Tibial nerve (tissue), 4 donors: Measurements from ENCODE around the gene LUC7L2. TPM values are rescaled to one million over a fixed set of nuclear protein-coding genes. Genes with fewer than 3 reads are reported as not detected.
A peak's percentile ranks its signal among the peaks of the same experiment; 100 is the strongest.
"Not testable (repeated sequence)": the region's sequence is repeated elsewhere in the genome, so short reads cannot be mapped to it uniquely, and the experiment has no call there.

Experiments
- DNase-seq, 2 donors: peaks; one replicate each; pipeline ENCODE4 v3.0.0-alpha.2; 2019; ENCODE audit warnings: low spot score in 2 of 2
- H3K27ac ChIP-seq, 4 donors: fragments of 200-600 bp; sonication (generic) in 3 of 4; one replicate each; pipeline ENCODE4 v1.5.1; 2017 to 2019; ENCODE audit warnings: mild to moderate bottlenecking in 1 of 4
- H3K27me3 ChIP-seq, 2 donors: fragments of 200-600 bp; sonication (generic) in 1 of 2; one replicate each; pipeline versions ENCODE4 v1.5.1 to v1.6.0; 2017 to 2019
- H3K36me3 ChIP-seq, 3 donors: fragments of 200-600 bp; sonication (generic); one replicate each; pipeline ENCODE4 v1.5.1; 2018 to 2019
- H3K4me1 ChIP-seq, 4 donors: fragments of 200-600 bp; sonication (generic) in 3 of 4; one replicate each; pipeline ENCODE4 v1.5.1; 2017 to 2019
- H3K4me3 ChIP-seq, 4 donors: fragments of 200-600 bp; sonication (generic) in 3 of 4; one replicate each; pipeline ENCODE4 v1.5.1; 2017 to 2019; ENCODE audit warnings: mild to moderate bottlenecking in 1 of 4, moderate library complexity in 1 of 4
- H3K9me3 ChIP-seq, 4 donors: fragments of 200-600 bp; sonication (generic) in 3 of 4; one replicate each; pipeline ENCODE4 v1.5.1; 2017 to 2019
- EP300 ChIP-seq, 2 donors: sonication (generic); formaldehyde crosslinking; IDR thresholded peaks; one replicate each; pipeline ENCODE4 v1.6.1; 2017; ENCODE audit warnings: antibody characterized with exemption in 2 of 2, mild to moderate bottlenecking in 1 of 2
- POLR2A ChIP-seq, 2 donors: fragments of 450-650 bp; IDR thresholded peaks; one replicate each; pipeline ENCODE4 v1.6.1; 2017; ENCODE audit warnings: antibody characterized with exemption in 2 of 2, mild to moderate bottlenecking in 2 of 2, moderate library complexity in 2 of 2
- WGBS, 2 donors: methylation state at CpG; one replicate each; pipeline ENCODE4 v1.1.5; 2018; 5-methylcytosine and 5-hydroxymethylcytosine counted together
- total RNA-seq, 4 donors: library from RNA; depleted of rRNA; stranded (reverse); fragments of >200 nt; gene quantifications; one replicate each; pipeline ENCODE4 v1.1.0, GENCODE V29; 2016
- TF ChIP-seq, protein P1 (sequence below), 5 experiments: fragments of 200-600 bp in 3 of 5; fragments of 450-650 bp in 2 of 5; sonication (generic) in 3 of 5; IDR thresholded peaks; one replicate each; pipeline ENCODE4 v1.5.1; 2016 to 2019; ENCODE audit warnings: antibody characterized with exemption in 5 of 5, mild to moderate bottlenecking in 3 of 5, moderate library complexity in 2 of 5

LUC7L2 gene
- total RNA-seq, 4 donors from 2014 or later = 76.2 to 107 (median 102) TPM

DNA sequence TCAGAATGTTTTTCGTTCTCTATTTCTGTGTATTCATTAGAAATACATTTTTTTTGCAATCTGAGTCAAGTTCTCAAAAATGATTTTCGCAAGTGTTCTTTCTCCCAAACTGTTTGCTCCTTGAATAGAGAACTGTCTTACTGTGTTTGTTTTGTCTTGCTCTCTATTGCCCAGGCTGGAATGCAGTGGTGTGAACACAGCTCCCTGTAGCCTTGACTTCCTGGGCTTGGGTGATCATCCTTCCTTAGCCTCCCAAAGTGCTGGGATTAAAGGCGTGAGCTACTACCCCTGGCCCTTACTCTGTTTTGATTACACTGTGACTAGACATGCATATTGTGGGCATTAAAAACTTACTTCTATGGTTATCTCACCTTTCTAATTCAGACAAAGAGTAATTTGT lies 56.7 kb downstream of the LUC7L2 start:
- Histone ChIP-seq H3K4me1 (no peaks in the 10 kb centered on the region), H3K27me3 (no peaks in the 10 kb centered on the region), H3K4me3 (no peak overlapping the region), H3K27ac (no peak overlapping the region), H3K36me3 (peaks cover 0 to 94% (median 0%) of the 10 kb centered on the region in 3 donors), H3K9me3 (no peaks in the 10 kb centered on the region)
- DNase-seq = no peak
- TF ChIP-seq EP300 (IDR thresholded peaks at IDR 0.05) (no peak), POLR2A (IDR thresholded peaks at IDR 0.05) (no peak)
- TF ChIP-seq, protein P1, sequence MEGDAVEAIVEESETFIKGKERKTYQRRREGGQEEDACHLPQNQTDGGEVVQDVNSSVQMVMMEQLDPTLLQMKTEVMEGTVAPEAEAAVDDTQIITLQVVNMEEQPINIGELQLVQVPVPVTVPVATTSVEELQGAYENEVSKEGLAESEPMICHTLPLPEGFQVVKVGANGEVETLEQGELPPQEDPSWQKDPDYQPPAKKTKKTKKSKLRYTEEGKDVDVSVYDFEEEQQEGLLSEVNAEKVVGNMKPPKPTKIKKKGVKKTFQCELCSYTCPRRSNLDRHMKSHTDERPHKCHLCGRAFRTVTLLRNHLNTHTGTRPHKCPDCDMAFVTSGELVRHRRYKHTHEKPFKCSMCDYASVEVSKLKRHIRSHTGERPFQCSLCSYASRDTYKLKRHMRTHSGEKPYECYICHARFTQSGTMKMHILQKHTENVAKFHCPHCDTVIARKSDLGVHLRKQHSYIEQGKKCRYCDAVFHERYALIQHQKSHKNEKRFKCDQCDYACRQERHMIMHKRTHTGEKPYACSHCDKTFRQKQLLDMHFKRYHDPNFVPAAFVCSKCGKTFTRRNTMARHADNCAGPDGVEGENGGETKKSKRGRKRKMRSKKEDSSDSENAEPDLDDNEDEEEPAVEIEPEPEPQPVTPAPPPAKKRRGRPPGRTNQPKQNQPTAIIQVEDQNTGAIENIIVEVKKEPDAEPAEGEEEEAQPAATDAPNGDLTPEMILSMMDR (IDR thresholded peaks at IDR 0.05) = no peak
- 94 to 95% methylated on average over 3 of the region's 3 CpGs for WGBS, 2 donors

DNA sequence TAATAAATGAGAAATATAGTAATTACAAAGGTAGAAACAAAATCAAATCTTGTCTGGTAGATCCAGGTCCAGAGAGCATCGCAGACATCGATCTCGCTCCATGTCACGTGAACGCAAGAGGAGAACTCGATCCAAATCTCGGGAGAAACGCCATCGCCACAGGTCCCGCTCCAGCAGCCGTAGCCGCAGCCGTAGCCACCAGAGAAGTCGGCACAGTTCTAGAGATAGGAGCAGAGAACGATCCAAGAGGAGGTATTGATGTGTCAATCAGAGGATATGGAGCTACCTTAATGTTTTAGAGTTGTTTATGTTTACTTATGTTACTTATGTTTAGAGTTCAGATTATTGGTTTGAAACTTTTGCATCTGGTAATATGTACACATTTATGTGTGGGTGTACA lies 57.8 kb downstream of the LUC7L2 start:
- H3K36me3 ChIP-seq = peaks cover 0 to 98% (median 3%) of the 10 kb centered on the region in 3 donors
- no peak for DNase-seq

DNA sequence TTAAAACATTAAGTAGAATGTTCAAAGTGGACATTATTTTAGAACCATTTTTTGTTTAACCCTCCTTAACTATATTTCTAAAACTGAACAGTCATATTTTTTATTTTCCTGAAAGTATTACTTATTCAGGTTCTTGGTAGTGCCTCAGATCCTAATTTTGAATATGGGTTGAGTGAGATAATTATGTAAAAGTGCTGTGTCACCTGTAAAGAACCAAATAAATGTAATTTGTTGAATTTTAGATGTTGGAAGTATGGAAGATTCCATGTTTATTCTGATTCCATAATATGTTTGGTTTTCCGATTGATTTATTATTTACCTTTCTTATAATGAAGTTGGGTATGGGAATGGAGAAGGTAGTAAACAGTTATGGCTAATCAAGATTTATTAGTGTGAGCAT lies 61.4 kb downstream of the LUC7L2 start:
- Histone ChIP-seq H3K36me3 (peaks cover 0 to 80% (median 3%) of the 10 kb centered on the region in 3 donors), H3K4me1 (no peaks in the 10 kb centered on the region), H3K9me3 (no peaks in the 10 kb centered on the region), H3K27ac (peak overlapping the region in 1 of 4 donors; percentile 2), H3K4me3 (no peak overlapping the region), H3K27me3 (no peaks in the 10 kb centered on the region)
- no peak for DNase-seq
- TF ChIP-seq, protein P1 (IDR thresholded peaks at IDR 0.05) = no peak
- TF ChIP-seq EP300 (IDR thresholded peaks at IDR 0.05) = no peak
- TF ChIP-seq POLR2A (IDR thresholded peaks at IDR 0.05) = no peak
- 36 to 62% methylated on average over 1 of the region's 1 CpG for WGBS, 2 donors

More for the DNA sequence above, 57.8 kb downstream of the LUC7L2 start:
- H3K27me3 ChIP-seq = no peaks in the 10 kb centered on the region
- 94 to 97% methylated on average over 15 of the region's 15 CpGs for WGBS, 2 donors
- no peaks in the 10 kb centered on the region for H3K9me3 ChIP-seq
- no peak overlapping the region for H3K27ac ChIP-seq
- H3K4me3 ChIP-seq = no peak overlapping the region
- no peak for TF ChIP-seq EP300 (IDR thresholded peaks at IDR 0.05)
- H3K4me1 ChIP-seq = no peaks in the 10 kb centered on the region

DNA sequence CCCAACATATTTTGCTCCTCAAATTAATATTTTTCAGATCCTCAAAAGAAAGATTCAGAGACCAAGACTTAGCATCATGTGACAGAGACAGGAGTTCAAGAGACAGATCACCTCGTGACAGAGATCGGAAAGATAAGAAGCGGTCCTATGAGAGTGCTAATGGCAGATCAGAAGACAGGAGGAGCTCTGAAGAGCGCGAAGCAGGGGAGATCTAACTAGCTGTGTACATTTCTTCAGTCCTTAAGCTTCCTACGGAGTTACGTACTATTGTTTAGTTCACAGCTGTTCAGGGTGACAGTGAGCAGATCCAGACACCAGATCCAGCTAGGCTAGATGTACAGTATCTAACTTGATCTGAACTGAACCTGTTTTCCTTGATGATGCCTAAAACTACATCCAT lies 62.4 kb downstream of the LUC7L2 start:
- Histone ChIP-seq H3K9me3 (no peaks in the 10 kb centered on the region), H3K36me3 (peaks cover 2 to 79% (median 3%) of the 10 kb centered on the region in 3 donors), H3K27me3 (no peaks in the 10 kb centered on the region), H3K4me1 (no peaks in the 10 kb centered on the region), H3K27ac (no peak overlapping the region), H3K4me3 (no peak overlapping the region)
- DNase-seq = no peak
- WGBS, 2 donors = 73 to 75% methylated on average over 7 of the region's 7 CpGs
- TF ChIP-seq, protein P1 (IDR thresholded peaks at IDR 0.05) = no peak
- no peak for TF ChIP-seq POLR2A (IDR thresholded peaks at IDR 0.05)
- no peak for TF ChIP-seq EP300 (IDR thresholded peaks at IDR 0.05)

DNA sequence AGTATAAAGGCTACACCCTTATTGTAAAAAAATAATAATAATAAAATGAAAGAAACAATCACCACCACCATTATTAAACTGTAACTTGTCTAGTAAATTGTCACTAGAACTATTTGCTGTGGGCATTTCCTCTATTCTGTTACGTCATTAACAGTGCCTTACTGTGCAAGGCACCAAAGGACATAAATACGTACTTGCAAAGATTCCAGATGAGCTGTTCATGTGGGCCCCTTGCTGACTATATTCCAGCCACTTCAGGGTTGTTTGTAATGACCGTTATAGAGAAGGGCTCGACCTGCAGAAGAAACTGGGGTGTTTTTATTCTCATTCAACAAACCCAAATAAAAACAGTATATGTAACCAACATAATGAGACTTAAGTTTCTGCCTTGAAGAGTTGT lies 63.4 kb downstream of the LUC7L2 start:
- TF ChIP-seq, protein P1 (IDR thresholded peaks at IDR 0.05) = no peak
- TF ChIP-seq EP300 (IDR thresholded peaks at IDR 0.05) (no peak), POLR2A (IDR thresholded peaks at IDR 0.05) (no peak)
- H3K27ac ChIP-seq = no peak overlapping the region
- DNase-seq = no peak
- 64 to 69% methylated on average over 4 of the region's 4 CpGs for WGBS, 2 donors
- H3K4me3 ChIP-seq = no peak overlapping the region
- peaks cover 2 to 79% (median 3%) of the 10 kb centered on the region in 3 donors for H3K36me3 ChIP-seq
- H3K27me3 ChIP-seq = no peaks in the 10 kb centered on the region
- no peaks in the 10 kb centered on the region for H3K4me1 ChIP-seq
- H3K9me3 ChIP-seq = no peaks in the 10 kb centered on the region

DNA sequence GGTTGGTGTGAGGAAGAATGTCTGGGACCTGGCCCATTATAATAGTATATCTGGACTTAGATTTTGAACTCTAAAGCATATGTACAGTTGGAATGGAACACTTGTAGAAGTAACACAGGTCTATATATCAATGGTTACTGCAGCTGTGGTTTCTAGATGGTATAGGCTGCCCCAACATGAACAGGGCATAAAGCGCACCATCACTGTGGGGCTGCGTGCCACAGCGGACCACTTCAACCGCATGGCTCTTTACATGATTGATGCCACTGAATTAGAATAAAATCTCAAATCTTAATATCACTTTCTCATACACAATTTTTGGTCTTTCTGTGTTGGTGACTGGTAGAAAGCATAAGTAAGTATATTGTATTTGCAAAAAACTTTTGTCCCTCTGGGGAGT lies 64.3 kb downstream of the LUC7L2 start:
- H3K4me1 ChIP-seq = no peaks in the 10 kb centered on the region
- 80% methylated on average over 4 of the region's 4 CpGs for WGBS, 2 donors

DNA sequence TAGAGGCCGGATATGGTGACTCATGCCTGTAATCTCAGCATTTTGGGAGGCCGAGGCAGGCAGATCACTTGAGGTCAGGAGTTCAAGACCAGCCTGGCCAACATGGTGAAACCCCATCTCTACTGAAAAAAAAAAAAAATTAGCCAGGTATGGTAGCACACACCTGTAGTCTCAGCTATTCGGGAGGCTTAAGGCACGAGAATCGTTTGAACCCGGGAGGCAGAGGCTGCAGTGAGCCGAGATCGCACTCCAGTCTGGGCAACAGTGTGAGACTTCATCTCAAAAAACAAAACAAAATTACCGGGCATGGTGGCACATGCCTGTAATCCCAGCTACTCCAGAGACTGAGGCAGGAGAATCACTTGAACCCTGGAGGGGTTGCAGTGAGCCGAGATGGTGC lies 66.0 kb downstream of the LUC7L2 start:
- H3K36me3 ChIP-seq = peaks cover 2 to 56% (median 3%) of the 10 kb centered on the region in 3 donors
- DNase-seq = not testable (repeated sequence)
- 92 to 95% methylated on average over 10 of the region's 10 CpGs for WGBS, 2 donors

More for the DNA sequence above, 64.3 kb downstream of the LUC7L2 start:
- Histone ChIP-seq H3K9me3 (no peaks in the 10 kb centered on the region), H3K27me3 (no peaks in the 10 kb centered on the region), H3K27ac (no peak overlapping the region), H3K4me3 (no peak overlapping the region), H3K36me3 (peaks cover 2 to 72% (median 3%) of the 10 kb centered on the region in 3 donors)
- TF ChIP-seq, protein P1 (IDR thresholded peaks at IDR 0.05) = no peak
- TF ChIP-seq POLR2A (IDR thresholded peaks at IDR 0.05) = no peak
- TF ChIP-seq EP300 (IDR thresholded peaks at IDR 0.05) = no peak
- DNase-seq = no peak

More for the DNA sequence above, 66.0 kb downstream of the LUC7L2 start:
- H3K4me1 ChIP-seq, H3K27me3 ChIP-seq, H3K9me3 ChIP-seq, H3K4me3 ChIP-seq, H3K27ac ChIP-seq: not testable (repeated sequence)
